Vagina (tissue), 2 donors: ENCODE results near the gene VWA1.

Experiments
- CTCF ChIP-seq, 3 experiments: fragments of 450-650 bp in 2 of 3; fragments of 200-600 bp in 1 of 3; sonication (generic) in 1 of 3; IDR thresholded peaks; one replicate each; pipeline ENCODE4 v1.5.1; 2017 to 2019; ENCODE audit warnings: antibody characterized with exemption in 3 of 3, mild to moderate bottlenecking in 2 of 3, moderate library complexity in 2 of 3
- POLR2AphosphoS5 ChIP-seq, 2 donors: sonication (generic); formaldehyde crosslinking; IDR thresholded peaks; one replicate each; pipeline ENCODE4 v1.9.0; 2017; ENCODE audit warnings: antibody characterized with exemption in 2 of 2, mild to moderate bottlenecking in 2 of 2, low read depth in 1 of 2; ENCODE audit not compliant: insufficient read depth in 1 of 2

- TF ChIP-seq POLR2AphosphoS5 (IDR thresholded peaks at IDR 0.05; ENCODE audit: insufficient read depth in 1 of 2, low read depth in 1 of 2) (no peak), CTCF (IDR thresholded peaks at IDR 0.05) (no peak)
Observed at GRCh38 chr1:1423245-1423597, 12.3 kb upstream of the VWA1 start.
